GM12874 (cell line): Measurements from ENCODE around the gene GANC.

ENCODE experiments used
- TF ChIP-seq, protein P1 (sequence below): IDR thresholded peaks from 2 replicates; pipeline ENCODE4 v1.5.1; 2011; ENCODE audit warnings: low read depth, mild to moderate bottlenecking, control low read depth, low read length, moderate library complexity; ENCODE audit not compliant: insufficient read depth

Gene GANC

DNA sequence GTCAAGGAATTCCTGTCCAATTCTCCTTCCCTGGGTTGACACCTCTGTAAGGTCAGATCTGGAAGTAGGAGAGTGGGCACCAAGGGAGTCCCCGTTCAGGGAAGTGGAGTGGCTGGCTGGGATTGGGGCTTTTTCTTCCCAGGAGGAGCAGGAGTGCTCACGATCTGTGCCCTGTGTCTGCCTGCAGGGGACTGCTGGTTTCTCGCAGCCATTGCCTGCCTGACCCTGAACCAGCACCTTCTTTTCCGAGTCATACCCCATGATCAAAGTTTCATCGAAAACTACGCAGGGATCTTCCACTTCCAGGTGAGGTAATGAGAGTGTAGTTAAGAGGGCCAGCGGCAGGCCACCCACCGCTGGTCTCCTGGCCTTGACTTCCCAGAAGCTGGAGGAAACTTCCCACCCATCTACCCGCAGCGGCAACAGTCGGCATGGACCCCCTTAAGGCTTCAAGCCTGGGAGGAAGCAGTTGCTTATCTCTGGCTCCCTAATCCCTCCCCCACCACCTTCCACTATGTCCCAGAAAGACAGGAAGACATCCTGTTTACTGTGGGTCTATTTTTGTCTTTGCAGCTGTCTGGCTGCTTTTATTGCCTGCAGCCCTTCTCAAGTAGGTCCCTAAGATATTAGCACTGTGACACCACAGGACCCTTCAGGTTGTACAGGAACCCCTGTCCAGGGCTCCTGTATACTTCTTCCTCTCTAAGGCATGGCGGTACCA lies 113.1 kb downstream of the GANC start:
- TF ChIP-seq, protein P1, sequence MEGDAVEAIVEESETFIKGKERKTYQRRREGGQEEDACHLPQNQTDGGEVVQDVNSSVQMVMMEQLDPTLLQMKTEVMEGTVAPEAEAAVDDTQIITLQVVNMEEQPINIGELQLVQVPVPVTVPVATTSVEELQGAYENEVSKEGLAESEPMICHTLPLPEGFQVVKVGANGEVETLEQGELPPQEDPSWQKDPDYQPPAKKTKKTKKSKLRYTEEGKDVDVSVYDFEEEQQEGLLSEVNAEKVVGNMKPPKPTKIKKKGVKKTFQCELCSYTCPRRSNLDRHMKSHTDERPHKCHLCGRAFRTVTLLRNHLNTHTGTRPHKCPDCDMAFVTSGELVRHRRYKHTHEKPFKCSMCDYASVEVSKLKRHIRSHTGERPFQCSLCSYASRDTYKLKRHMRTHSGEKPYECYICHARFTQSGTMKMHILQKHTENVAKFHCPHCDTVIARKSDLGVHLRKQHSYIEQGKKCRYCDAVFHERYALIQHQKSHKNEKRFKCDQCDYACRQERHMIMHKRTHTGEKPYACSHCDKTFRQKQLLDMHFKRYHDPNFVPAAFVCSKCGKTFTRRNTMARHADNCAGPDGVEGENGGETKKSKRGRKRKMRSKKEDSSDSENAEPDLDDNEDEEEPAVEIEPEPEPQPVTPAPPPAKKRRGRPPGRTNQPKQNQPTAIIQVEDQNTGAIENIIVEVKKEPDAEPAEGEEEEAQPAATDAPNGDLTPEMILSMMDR = no peak

GRCh38 chr15:42387603-42388002 lies 114.6 kb downstream of the GANC start:
- TF ChIP-seq, protein P1 = no peak

- TF ChIP-seq, protein P1 = no peak
Observed at GRCh38 chr15:42392309-42393024, 119.5 kb downstream of the GANC start.

DNA sequence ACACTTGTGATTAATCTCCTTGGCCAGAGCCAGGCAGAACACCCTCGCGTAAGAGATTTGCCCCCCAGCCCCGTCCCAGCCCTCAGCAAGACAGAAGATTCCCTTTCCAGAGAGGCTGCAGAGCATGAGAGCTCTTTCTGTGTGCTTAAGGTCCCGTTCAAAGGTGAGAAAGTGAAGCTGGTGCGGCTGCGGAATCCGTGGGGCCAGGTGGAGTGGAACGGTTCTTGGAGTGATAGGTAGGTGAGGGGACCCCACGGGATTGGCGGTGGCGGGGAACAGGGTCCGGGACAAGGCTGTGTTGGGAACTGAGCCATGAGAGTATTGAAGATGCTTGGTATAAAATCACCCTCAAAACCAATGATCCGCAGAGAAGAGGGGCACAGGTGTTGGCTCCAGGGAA lies 121.1 kb downstream of the GANC start:
- TF ChIP-seq, protein P1 = no peak

DNA sequence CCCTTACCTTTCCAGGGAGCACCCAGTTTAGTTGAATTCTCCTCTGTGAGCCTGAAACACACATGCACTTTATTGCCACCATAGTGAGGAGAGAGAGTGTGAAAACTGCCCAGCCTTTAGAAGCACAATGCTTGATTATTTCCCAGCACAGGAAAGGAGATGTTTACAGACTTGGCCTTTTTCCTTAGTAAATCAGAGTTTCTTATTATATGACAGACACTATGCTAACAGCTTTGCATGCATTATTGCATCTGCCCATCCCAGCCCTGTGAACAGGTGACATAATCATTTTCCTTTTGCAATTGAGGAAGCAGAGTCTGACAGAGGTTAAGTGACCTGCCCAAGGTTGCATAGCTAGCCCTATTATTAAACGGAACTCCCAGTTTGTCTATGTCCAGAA lies 122.8 kb downstream of the GANC start:
- TF ChIP-seq, protein P1 = no peak

DNA sequence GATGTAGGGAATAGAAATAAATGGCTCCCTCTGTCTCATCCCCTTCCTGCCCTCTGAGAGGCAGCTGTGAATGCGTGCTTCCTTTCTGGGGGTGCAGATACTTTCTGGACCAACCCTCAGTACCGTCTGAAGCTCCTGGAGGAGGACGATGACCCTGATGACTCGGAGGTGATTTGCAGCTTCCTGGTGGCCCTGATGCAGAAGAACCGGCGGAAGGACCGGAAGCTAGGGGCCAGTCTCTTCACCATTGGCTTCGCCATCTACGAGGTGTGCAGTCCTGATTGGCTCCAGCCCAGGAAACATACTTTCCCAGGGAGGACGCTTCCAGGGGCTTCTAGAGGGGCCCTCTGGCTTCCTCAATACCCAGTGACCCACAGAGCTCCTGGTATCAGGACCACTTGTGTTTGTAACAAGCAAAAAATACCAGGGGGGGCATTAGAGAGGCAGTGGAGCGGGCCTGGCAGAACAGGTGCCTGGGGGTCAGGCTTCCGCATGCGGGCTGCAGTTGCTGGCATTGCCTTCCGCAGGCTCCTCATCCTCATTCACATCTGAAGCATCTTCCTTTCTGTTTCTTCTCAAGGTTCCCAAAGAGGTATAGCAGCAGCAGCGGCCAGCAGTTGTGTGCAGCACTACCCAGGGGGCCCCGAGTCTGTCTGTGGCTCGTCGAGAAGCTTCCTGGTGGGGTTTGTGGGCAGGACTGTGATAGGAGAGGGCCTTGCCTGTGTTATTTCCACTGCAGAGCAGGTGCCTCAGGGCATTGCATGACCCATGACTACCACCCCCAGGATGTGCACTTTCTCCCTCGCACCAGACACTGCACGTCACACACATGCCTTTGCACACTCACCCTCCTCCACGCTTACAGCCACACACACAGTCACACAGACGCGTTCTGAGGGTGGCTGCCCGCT lies 128.8 kb downstream of the GANC start:
- TF ChIP-seq, protein P1 = no peak

DNA sequence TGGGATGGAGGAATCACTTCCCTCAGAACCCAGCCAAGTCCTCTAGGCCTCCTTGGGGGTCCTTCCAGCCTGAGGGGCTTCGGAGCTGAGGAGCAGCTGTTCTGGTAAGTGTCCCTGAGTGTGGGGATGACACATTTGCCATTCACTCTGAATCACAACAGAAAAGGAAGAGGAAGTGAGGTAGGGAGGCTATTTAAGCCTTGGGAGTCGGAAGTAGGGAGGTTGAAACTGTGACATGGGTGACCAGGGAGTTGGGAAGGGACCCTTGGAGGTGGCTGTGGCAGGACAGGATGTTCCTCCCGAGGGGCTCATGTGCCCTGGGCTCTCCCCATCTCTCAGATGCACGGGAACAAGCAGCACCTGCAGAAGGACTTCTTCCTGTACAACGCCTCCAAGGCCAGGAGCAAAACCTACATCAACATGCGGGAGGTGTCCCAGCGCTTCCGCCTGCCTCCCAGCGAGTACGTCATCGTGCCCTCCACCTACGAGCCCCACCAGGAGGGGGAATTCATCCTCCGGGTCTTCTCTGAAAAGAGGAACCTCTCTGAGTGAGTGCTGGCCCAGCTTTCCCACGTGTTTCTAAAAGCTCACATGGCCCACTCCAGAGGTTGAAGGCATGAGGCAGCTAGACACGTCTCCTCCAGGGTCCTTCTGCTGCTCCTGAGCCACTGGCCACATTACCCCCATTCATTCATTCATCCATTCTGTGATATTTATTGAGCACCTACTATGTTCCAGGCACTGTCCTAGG lies 129.6 kb downstream of the GANC start:
- TF ChIP-seq, protein P1 = no peak
